Upper lobe of right lung (tissue), 1 donor: ENCODE data around the gene DNAJB12. TPM values are rescaled to one million over a fixed set of nuclear protein-coding genes. Genes with fewer than 3 reads are reported as not detected.
"Not testable (repeated sequence)": the region's sequence is repeated elsewhere in the genome, so short reads cannot be mapped to it uniquely, and the experiment has no call there.

ENCODE experiments used
- ATAC-seq: fragments of 200-7000 bp; cut with Tn5 transposase; one replicate; pipeline ENCODE4 v1.9.1; 2020; ENCODE audit warnings: mild to moderate bottlenecking, moderate library complexity
- DNase-seq: peaks from one replicate; pipeline ENCODE4 v3.0.0-alpha.2; 2020
- H3K27ac ChIP-seq: fragments of 200-600 bp; one replicate; pipeline ENCODE4 v1.8.0; 2022
- H3K27me3 ChIP-seq: fragments of 200-600 bp; one replicate; pipeline ENCODE4 v1.8.0; 2022; ENCODE audit warnings: mild to moderate bottlenecking
- H3K36me3 ChIP-seq: fragments of 200-600 bp; one replicate; pipeline ENCODE4 v1.8.0; 2022
- H3K4me1 ChIP-seq: fragments of 200-600 bp; one replicate; pipeline ENCODE4 v1.8.0; 2022
- H3K4me3 ChIP-seq: fragments of 200-600 bp; one replicate; pipeline ENCODE4 v1.8.0; 2022; ENCODE audit warnings: mild to moderate bottlenecking
- H3K9me3 ChIP-seq: fragments of 200-600 bp; one replicate; pipeline ENCODE4 v1.8.0; 2022
- CTCF ChIP-seq: fragments of 200-600 bp; IDR thresholded peaks from one replicate; pipeline ENCODE4 v1.8.0; 2022; ENCODE audit warnings: antibody characterized with exemption
- intact Hi-C: fragments of 100-400 bp; cut with DNase I; formaldehyde crosslinking; loops from one replicate; pipeline ENCODE4 v1.11.0; 2022
- long read RNA-seq: library from polyadenylated mRNA; unstranded; transcript quantifications from one replicate; pipeline ENCODE4 v2.0.0, GENCODE V29; 2021
- total RNA-seq: library from RNA; stranded (reverse); fragmentation: NEBNext Ultra II Directional; extraction: Animal tissue kit (Norgen Biotek cat#: 25700); gene quantifications from one replicate; pipeline ENCODE4 v1.2.1, GENCODE V29; 2021
- donor health status: DM: no; HTN: yes; CAD: no; lungs with severe emphysema.

DNAJB12 gene
- total RNA-seq, result 39.9 TPM
- long read RNA-seq, full-length matches to known transcripts, result 114 of 167 reads
- long read RNA-seq, partial matches to known transcripts, result 5 of 167 reads
- long read RNA-seq, other reads (novel, unspliced or antisense), result 48 of 167 reads

- Histone ChIP-seq H3K36me3 (peaks cover 10% of the 10 kb centered on the region), H3K27me3 (no peaks in the 10 kb centered on the region), H3K9me3 (no peaks in the 10 kb centered on the region), H3K4me1 (peaks cover 14% of the 10 kb centered on the region), H3K27ac (peak within 1 kb of the TSS; percentile 91), H3K4me3 (peak within 1 kb of the TSS; percentile 75)
- ATAC-seq (peak; percentile 96), DNase-seq (peak; percentile 96)
- intact Hi-C loops, result no loop called here
- no peak for TF ChIP-seq CTCF
Observed at GRCh38 chr10:72354356-72355213, at the start of gene DNAJB12. TSS of gene DNAJB12 (minus strand) at chr10:72354919. CDS start at chr10:72354897, 22 bp downstream.

- H3K36me3 ChIP-seq, H3K4me3 ChIP-seq, H3K27ac ChIP-seq, H3K4me1 ChIP-seq, H3K9me3 ChIP-seq, DNase-seq, intact Hi-C loops, ATAC-seq, H3K27me3 ChIP-seq: not testable (repeated sequence)
Observed at GRCh38 chr10:72395581-72395980, 40.9 kb upstream of the DNAJB12 start.

- Histone ChIP-seq H3K9me3 (no peaks in the 10 kb centered on the region), H3K36me3 (no peaks in the 10 kb centered on the region), H3K27ac (no peak overlapping the region), H3K27me3 (no peaks in the 10 kb centered on the region), H3K4me1 (no peaks in the 10 kb centered on the region), H3K4me3 (no peak overlapping the region)
- intact Hi-C loops, result no loop called here
- no peak for TF ChIP-seq CTCF
- DNase-seq, result no peak
- ATAC-seq, result no peak
Observed at GRCh38 chr10:72392571-72392970, 37.9 kb upstream of the DNAJB12 start.

GRCh38 chr10:72390764-72391163 lies 36.0 kb upstream of the DNAJB12 start:
- no peaks in the 10 kb centered on the region for H3K4me1 ChIP-seq
- no peaks in the 10 kb centered on the region for H3K36me3 ChIP-seq
- no peak for TF ChIP-seq CTCF
- no peaks in the 10 kb centered on the region for H3K9me3 ChIP-seq
- no peak overlapping the region for H3K27ac ChIP-seq
- H3K27me3 ChIP-seq, result no peaks in the 10 kb centered on the region
- DNase-seq (no peak), ATAC-seq (no peak)
- H3K4me3 ChIP-seq, result no peak overlapping the region
- intact Hi-C loops, result no loop called here

- DNase-seq (no peak), ATAC-seq (no peak)
- TF ChIP-seq CTCF, result no peak
- H3K4me3 ChIP-seq, result no peak overlapping the region
- no peaks in the 10 kb centered on the region for H3K36me3 ChIP-seq
- no peak overlapping the region for H3K27ac ChIP-seq
- no peaks in the 10 kb centered on the region for H3K4me1 ChIP-seq
- intact Hi-C loops, result no loop called here
- no peaks in the 10 kb centered on the region for H3K27me3 ChIP-seq
- no peaks in the 10 kb centered on the region for H3K9me3 ChIP-seq
Observed at GRCh38 chr10:72389716-72390115, 35.0 kb upstream of the DNAJB12 start.

GRCh38 chr10:72389014-72389413 lies 34.3 kb upstream of the DNAJB12 start:
- no peaks in the 10 kb centered on the region for H3K9me3 ChIP-seq
- no peaks in the 10 kb centered on the region for H3K36me3 ChIP-seq
- no peaks in the 10 kb centered on the region for H3K4me1 ChIP-seq
- intact Hi-C loops, result no loop called here
- no peaks in the 10 kb centered on the region for H3K27me3 ChIP-seq
- DNase-seq (no peak), ATAC-seq (no peak)
- H3K27ac ChIP-seq, result no peak overlapping the region
- TF ChIP-seq CTCF, result no peak
- H3K4me3 ChIP-seq, result no peak overlapping the region
